Measurements from ENCODE around the gene PRPF40B. TPM values are rescaled to one million over a fixed set of nuclear protein-coding genes. Genes with fewer than 3 reads are reported as not detected.
"Not testable (repeated sequence)": the region's sequence is repeated elsewhere in the genome, so short reads cannot be mapped to it uniquely, and the experiment has no call there.

Gene PRPF40B
- total RNA-seq, 1 donor from 2014 or later: 7.3 TPM

DNA sequence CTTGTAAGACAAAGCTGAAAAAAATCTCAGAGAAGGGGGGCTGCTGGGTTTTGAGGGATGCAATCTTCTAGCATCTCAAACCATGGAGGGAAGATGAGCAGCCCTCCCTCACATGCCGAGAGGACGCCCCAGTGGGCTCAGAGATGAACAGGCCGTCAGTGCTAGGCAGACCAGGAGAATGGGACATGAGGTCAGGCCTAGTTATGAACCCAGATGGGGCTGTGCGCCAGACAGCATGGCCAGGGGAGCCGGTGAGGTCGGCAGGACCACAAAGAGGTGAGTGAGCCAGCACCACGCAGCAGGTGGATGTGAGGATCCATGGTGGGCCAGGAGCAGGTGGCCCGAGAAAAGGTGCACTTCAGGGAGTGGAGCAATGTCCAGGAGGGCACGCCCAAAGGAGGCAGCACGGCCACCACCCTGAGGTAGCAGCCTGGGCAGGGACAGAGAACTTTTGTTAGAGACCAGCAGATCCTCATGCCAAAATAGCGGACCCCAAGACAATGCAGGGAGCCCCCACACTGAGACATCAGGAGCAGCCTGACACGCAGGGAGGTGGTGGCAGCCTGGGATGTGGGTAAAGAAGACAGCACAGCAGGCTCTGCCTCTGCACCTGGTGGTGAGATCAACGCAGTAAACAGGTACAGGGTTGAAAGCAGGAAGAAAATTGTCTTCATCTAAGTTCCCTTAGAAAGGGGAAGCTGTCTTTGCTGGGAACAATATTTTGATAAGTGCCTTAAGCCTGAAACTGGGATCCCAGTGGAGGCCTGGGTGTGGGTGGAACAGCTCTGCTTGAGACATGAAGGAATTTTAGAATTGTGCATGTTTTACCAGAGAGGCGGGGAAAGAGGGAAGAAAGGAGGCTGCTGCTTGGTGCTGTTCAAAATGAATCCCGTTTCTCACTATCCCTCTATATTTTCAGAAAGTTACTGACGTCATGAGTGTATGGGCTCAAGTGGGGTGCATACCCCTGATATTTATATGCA, 37.6 kb upstream of the PRPF40B start:
- Histone ChIP-seq H3K36me3 (ENCODE audit: control insufficient read depth in 3 of 3, insufficient read depth in 3 of 3, low read length in 3 of 3) (peaks cover 0 to 15% (median 7%) of the 10 kb centered on the region in 3 donors), H3K27me3 (ENCODE audit: control insufficient read depth in 3 of 3, insufficient read depth in 3 of 3, low read length in 3 of 3) (no peaks in the 10 kb centered on the region), H3K4me3 (ENCODE audit: low read length in 3 of 3) (no peak overlapping the region), H3K9me3 (ENCODE audit: control insufficient read depth in 3 of 3, low read length in 3 of 3) (no peaks in the 10 kb centered on the region), H3K27ac (ENCODE audit: low read depth, low read length) (no peak overlapping the region), H3K4me1 (ENCODE audit: control insufficient read depth in 3 of 3, insufficient read depth in 3 of 3, low read length in 3 of 3) (peaks cover 35 to 37% (median 36%) of the 10 kb centered on the region in 3 donors), H3K9ac (ENCODE audit: low read depth in 1 of 3, low read length in 3 of 3) (no peak overlapping the region)

DNA sequence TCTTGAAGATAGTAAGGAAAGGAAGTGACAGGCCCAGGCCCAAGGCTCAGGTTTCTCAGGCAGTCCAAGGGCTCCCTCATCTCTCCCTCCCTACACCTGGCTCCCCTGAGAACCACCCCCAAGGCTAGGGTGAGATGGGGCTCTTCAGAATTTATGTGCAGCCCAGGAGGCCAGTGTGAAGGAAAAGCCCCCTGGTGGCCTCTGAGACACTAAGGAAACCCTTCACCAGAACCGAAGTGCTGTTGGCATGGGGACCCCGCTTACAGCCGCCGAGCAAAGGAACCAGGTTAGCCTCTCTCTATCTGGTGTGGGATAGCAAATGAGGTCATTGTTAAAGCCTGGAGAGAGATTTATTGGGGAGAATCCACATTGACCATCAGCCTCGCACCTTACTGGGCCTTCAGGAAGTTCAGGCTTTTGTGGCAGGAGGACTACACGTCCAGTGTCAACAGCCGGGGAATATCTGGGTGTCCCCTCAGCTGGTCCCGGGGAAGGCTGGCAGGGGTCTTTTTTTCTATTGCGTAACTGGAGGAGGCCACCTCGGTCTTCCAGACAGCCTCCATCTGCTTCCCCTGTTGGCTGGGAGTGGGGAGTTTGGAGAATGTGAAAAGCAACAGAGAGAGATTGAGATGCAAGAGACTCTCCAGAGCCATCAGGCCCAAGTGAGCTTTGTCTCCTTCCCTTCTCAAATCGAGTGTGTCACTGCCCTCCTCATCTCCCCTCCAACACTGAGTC, 36.0 kb upstream of the PRPF40B start:
- Histone ChIP-seq H3K9ac (ENCODE audit: low read depth in 1 of 3, low read length in 3 of 3) (no peak overlapping the region), H3K4me3 (ENCODE audit: low read length in 3 of 3) (no peak overlapping the region), H3K36me3 (ENCODE audit: control insufficient read depth in 3 of 3, insufficient read depth in 3 of 3, low read length in 3 of 3) (peaks cover 4 to 15% (median 12%) of the 10 kb centered on the region in 3 donors), H3K4me1 (ENCODE audit: control insufficient read depth in 3 of 3, insufficient read depth in 3 of 3, low read length in 3 of 3) (peaks cover 24 to 26% (median 26%) of the 10 kb centered on the region in 3 donors), H3K9me3 (ENCODE audit: control insufficient read depth in 3 of 3, low read length in 3 of 3) (no peaks in the 10 kb centered on the region), H3K27me3 (ENCODE audit: control insufficient read depth in 3 of 3, insufficient read depth in 3 of 3, low read length in 3 of 3) (no peaks in the 10 kb centered on the region), H3K27ac (ENCODE audit: low read depth, low read length) (no peak overlapping the region)

DNA sequence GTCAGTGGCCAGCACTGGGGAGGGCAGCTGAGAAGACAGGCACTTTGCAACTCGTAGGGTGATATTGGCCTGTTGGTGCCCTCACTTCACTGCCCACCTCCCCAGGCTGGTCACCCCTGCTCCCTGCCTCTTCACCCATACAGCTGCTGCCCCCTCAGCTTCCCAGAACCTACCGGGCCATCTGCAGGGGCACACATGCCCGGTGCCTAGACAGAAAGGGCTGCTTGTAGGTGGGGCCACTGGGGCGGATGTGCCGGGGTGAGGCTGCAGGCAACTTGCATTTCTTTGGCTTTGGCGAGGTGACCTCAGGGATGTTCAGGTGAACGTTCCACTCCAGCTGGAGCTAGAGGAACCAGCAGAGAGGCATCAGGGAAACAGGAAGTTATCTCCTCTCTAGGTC, 35.1 kb upstream of the PRPF40B start:
- peaks cover 4 to 15% (median 12%) of the 10 kb centered on the region in 3 donors for H3K36me3 ChIP-seq (ENCODE audit: control insufficient read depth in 3 of 3, insufficient read depth in 3 of 3, low read length in 3 of 3)
- no peak overlapping the region for H3K4me3 ChIP-seq (ENCODE audit: low read length in 3 of 3)
- H3K27me3 ChIP-seq (ENCODE audit: control insufficient read depth in 3 of 3, insufficient read depth in 3 of 3, low read length in 3 of 3): no peaks in the 10 kb centered on the region
- H3K27ac ChIP-seq (ENCODE audit: low read depth, low read length): no peak overlapping the region
- H3K9ac ChIP-seq (ENCODE audit: low read depth in 1 of 3, low read length in 3 of 3): no peak overlapping the region
- H3K4me1 ChIP-seq (ENCODE audit: control insufficient read depth in 3 of 3, insufficient read depth in 3 of 3, low read length in 3 of 3): peaks cover 16 to 20% (median 17%) of the 10 kb centered on the region in 3 donors
- H3K9me3 ChIP-seq (ENCODE audit: control insufficient read depth in 3 of 3, low read length in 3 of 3): no peaks in the 10 kb centered on the region

DNA sequence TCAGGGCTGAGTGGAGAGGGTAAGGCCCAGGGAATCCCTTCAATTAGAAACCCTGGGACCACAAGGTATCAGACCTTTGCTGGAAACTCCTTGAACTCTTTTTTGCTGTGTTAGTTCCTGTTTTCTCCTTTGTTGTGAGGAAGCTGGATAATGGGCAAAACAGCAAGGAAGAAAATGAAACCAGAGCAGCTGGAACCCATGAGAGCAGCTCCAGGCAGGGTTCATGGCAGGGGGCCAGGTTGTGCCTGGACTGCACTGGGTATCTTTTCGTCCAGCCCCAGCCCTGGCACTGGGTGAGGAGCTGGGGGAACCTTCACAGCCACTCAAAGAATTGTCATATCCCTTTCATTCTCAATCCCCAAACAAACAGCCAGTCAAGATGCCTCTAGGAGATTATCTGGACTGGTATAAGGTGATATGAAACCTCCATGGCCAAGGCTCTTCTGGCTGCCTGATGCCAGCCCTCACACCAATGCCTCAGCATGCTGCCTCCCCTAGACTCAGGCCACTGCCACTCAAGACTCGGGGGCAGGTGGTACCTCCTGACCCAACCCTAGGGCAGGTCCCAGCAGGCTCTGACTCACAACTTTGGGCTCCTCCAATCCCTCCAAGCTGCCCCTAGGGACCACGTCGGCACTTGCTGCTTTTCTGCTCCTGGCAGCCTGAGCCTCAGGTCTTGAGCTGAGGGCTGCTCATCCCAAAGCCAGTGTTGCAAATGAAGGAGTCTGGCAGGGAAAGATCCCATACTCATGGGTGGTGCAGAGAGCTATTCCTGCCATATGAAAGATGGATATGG, 34.4 kb upstream of the PRPF40B start:
- H3K4me3 ChIP-seq (ENCODE audit: low read length in 3 of 3): no peak overlapping the region
- H3K27me3 ChIP-seq (ENCODE audit: control insufficient read depth in 3 of 3, insufficient read depth in 3 of 3, low read length in 3 of 3): no peaks in the 10 kb centered on the region
- H3K9me3 ChIP-seq (ENCODE audit: control insufficient read depth in 3 of 3, low read length in 3 of 3): no peaks in the 10 kb centered on the region
- H3K36me3 ChIP-seq (ENCODE audit: control insufficient read depth in 3 of 3, insufficient read depth in 3 of 3, low read length in 3 of 3): peaks cover 4 to 12% (median 11%) of the 10 kb centered on the region in 3 donors
- H3K9ac ChIP-seq (ENCODE audit: low read depth in 1 of 3, low read length in 3 of 3): peak overlapping the region in 1 of 3 donors; percentile 33
- H3K27ac ChIP-seq (ENCODE audit: low read depth, low read length): no peak overlapping the region
- peaks cover 10 to 14% (median 11%) of the 10 kb centered on the region in 3 donors for H3K4me1 ChIP-seq (ENCODE audit: control insufficient read depth in 3 of 3, insufficient read depth in 3 of 3, low read length in 3 of 3)

DNA sequence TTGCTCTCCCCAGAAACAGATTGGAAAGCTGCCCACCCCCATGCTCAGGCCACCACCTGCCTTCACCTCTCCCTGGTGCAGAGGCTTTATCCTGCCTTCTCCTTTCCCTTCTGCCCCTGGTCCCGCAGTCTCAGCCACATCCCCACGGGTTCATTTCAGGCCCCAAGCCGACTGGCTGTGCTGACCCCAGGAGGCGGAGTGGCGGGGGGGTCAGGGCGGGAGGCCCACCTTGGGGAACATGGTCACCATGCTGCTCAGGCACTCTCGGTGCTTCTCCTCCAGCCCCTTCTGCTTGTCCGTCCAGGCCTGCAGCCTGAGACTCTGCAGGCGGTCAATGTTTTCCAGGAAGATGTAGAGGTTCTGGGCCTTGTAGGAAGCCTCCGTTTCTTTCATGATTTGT, 24.8 kb upstream of the PRPF40B start:
- H3K9ac ChIP-seq (ENCODE audit: low read depth in 1 of 3, low read length in 3 of 3): no peak overlapping the region
- H3K27me3 ChIP-seq (ENCODE audit: control insufficient read depth in 3 of 3, insufficient read depth in 3 of 3, low read length in 3 of 3): no peaks in the 10 kb centered on the region
- no peak overlapping the region for H3K4me3 ChIP-seq (ENCODE audit: low read length in 3 of 3)
- H3K9me3 ChIP-seq (ENCODE audit: control insufficient read depth in 3 of 3, low read length in 3 of 3): no peaks in the 10 kb centered on the region
- H3K27ac ChIP-seq (ENCODE audit: low read depth, low read length): no peak overlapping the region
- peaks cover 2 to 7% (median 3%) of the 10 kb centered on the region in 3 donors for H3K36me3 ChIP-seq (ENCODE audit: control insufficient read depth in 3 of 3, insufficient read depth in 3 of 3, low read length in 3 of 3)
- no peaks in the 10 kb centered on the region for H3K4me1 ChIP-seq (ENCODE audit: control insufficient read depth in 3 of 3, insufficient read depth in 3 of 3, low read length in 3 of 3)

DNA sequence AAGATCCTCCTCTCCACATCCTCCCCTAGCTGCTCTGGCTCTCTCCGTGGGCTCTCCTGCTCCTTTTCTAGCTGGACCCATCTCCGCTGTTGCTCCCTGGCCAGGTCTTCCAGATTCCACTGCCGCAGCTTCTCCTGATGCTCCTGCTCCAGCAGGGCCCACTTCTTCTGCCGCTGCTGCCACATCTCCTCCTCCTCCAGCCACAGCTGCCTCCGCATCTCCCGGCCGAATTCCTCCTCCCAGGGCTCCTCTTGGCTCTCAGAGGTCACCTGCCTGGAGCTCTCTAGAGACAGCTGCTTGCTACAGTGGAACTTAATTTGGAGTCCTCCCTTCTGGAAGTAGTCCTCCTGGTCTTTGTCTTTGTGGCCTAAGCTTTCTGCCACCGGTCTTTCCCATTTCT, 23.4 kb upstream of the PRPF40B start:
- no peak overlapping the region for H3K27ac ChIP-seq (ENCODE audit: low read depth, low read length)
- no peak overlapping the region for H3K9ac ChIP-seq (ENCODE audit: low read depth in 1 of 3, low read length in 3 of 3)
- H3K4me1 ChIP-seq (ENCODE audit: control insufficient read depth in 3 of 3, insufficient read depth in 3 of 3, low read length in 3 of 3): no peaks in the 10 kb centered on the region
- peaks cover 2 to 7% (median 3%) of the 10 kb centered on the region in 3 donors for H3K36me3 ChIP-seq (ENCODE audit: control insufficient read depth in 3 of 3, insufficient read depth in 3 of 3, low read length in 3 of 3)
- H3K27me3 ChIP-seq (ENCODE audit: control insufficient read depth in 3 of 3, insufficient read depth in 3 of 3, low read length in 3 of 3): no peaks in the 10 kb centered on the region
- no peak overlapping the region for H3K4me3 ChIP-seq (ENCODE audit: low read length in 3 of 3)
- H3K9me3 ChIP-seq (ENCODE audit: control insufficient read depth in 3 of 3, low read length in 3 of 3): no peaks in the 10 kb centered on the region

DNA sequence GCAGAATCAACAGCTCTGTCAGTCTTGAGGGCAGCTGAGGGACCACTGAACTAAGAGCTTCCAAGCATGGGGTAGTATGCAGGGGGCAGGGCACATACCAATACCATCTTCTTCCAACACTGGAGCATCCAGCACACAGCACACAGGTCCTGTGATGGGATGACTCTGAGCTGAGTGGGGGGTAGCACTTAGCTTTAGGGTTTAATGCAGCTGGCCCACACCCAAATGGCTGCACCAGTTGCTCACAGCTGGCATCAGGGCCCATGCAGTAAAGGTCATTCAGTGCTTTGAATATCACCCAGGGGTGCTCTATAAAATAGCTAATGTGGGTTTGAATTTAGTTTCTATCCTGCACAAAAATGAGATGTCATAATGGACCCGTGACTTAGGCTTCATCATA, 19.6 kb upstream of the PRPF40B start:
- Histone ChIP-seq H3K36me3 (ENCODE audit: control insufficient read depth in 3 of 3, insufficient read depth in 3 of 3, low read length in 3 of 3) (peaks cover 2 to 7% (median 3%) of the 10 kb centered on the region in 3 donors), H3K9me3 (ENCODE audit: control insufficient read depth in 3 of 3, low read length in 3 of 3) (no peaks in the 10 kb centered on the region), H3K9ac (ENCODE audit: low read depth in 1 of 3, low read length in 3 of 3) (no peak overlapping the region), H3K27ac (ENCODE audit: low read depth, low read length) (no peak overlapping the region), H3K4me3 (ENCODE audit: low read length in 3 of 3) (no peak overlapping the region), H3K4me1 (ENCODE audit: control insufficient read depth in 3 of 3, insufficient read depth in 3 of 3, low read length in 3 of 3) (peaks cover 0 to under 1% (median 0%) of the 10 kb centered on the region in 3 donors), H3K27me3 (ENCODE audit: control insufficient read depth in 3 of 3, insufficient read depth in 3 of 3, low read length in 3 of 3) (no peaks in the 10 kb centered on the region)

DNA sequence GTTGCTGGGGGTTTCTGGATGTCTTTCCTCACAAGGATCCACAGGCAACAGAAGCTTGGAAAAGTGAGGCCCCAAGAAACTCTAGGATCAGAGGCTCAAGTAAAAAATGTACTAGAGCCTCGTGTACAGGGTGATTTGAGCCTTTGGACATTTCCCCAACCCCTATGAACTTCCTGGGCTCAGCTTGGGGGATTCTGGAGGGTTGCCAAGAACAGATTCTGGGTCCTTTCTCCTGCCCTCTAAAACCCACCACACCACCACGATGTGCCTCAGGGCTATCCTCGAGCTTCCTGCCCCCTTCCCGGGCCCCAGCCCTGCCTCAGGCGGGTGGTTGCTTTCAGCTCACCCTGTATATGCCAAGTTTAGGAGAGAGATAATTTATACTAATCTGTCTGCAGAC, 18.5 kb upstream of the PRPF40B start:
- no peaks in the 10 kb centered on the region for H3K27me3 ChIP-seq (ENCODE audit: control insufficient read depth in 3 of 3, insufficient read depth in 3 of 3, low read length in 3 of 3)
- peaks cover 0 to 6% (median 4%) of the 10 kb centered on the region in 3 donors for H3K4me1 ChIP-seq (ENCODE audit: control insufficient read depth in 3 of 3, insufficient read depth in 3 of 3, low read length in 3 of 3)
- no peak overlapping the region for H3K9ac ChIP-seq (ENCODE audit: low read depth in 1 of 3, low read length in 3 of 3)
- no peaks in the 10 kb centered on the region for H3K9me3 ChIP-seq (ENCODE audit: control insufficient read depth in 3 of 3, low read length in 3 of 3)
- H3K27ac ChIP-seq (ENCODE audit: low read depth, low read length): no peak overlapping the region
- peaks cover 2 to 7% (median 2%) of the 10 kb centered on the region in 3 donors for H3K36me3 ChIP-seq (ENCODE audit: control insufficient read depth in 3 of 3, insufficient read depth in 3 of 3, low read length in 3 of 3)
- H3K4me3 ChIP-seq (ENCODE audit: low read length in 3 of 3): no peak overlapping the region

DNA sequence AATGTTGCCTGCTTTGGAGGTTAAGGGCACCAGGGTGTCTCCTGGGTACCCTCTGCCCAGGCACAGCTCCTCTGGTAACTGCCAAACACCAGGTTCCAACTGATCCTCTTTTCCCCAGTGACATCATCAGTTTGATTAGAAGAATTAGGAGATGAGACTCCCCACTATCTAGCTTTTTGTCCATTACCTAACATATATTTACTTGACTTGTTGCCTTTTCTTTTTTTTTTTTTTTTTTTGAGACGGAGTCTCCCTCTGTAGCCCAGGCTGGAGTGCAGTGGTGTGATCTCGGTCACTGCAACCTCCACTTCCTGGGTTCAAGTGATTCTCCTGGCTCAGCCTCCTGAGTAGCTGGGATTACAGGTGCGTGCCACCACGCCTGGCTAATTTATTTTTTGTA, 17.8 kb upstream of the PRPF40B start, which contains the start of gene FAM186B:
TSS of gene FAM186B (minus strand) at position 101 of the 400 bp plus-strand sequence. CDS start 162 bp downstream, outside the sequence.
- not testable (repeated sequence) for H3K27me3 ChIP-seq (ENCODE audit: control insufficient read depth in 3 of 3, insufficient read depth in 3 of 3, low read length in 3 of 3); H3K4me3 ChIP-seq (ENCODE audit: low read length in 3 of 3); H3K9me3 ChIP-seq (ENCODE audit: control insufficient read depth in 3 of 3, low read length in 3 of 3); H3K4me1 ChIP-seq (ENCODE audit: control insufficient read depth in 3 of 3, insufficient read depth in 3 of 3, low read length in 3 of 3); H3K9ac ChIP-seq (ENCODE audit: low read depth in 1 of 3, low read length in 3 of 3); H3K27ac ChIP-seq (ENCODE audit: low read depth, low read length); H3K36me3 ChIP-seq (ENCODE audit: control insufficient read depth in 3 of 3, insufficient read depth in 3 of 3, low read length in 3 of 3)

Measured in skeletal muscle tissue (tissue), 4 donors.